ENCODE measurements around the gene FBL. TPM values are rescaled to one million over a fixed set of nuclear protein-coding genes. Genes with fewer than 3 reads are reported as not detected.
A peak's percentile ranks its signal among the peaks of the same experiment; 100 is the strongest.

Gene FBL
- total RNA-seq, 1 experiment from 2014 or later: 186 TPM

DNA sequence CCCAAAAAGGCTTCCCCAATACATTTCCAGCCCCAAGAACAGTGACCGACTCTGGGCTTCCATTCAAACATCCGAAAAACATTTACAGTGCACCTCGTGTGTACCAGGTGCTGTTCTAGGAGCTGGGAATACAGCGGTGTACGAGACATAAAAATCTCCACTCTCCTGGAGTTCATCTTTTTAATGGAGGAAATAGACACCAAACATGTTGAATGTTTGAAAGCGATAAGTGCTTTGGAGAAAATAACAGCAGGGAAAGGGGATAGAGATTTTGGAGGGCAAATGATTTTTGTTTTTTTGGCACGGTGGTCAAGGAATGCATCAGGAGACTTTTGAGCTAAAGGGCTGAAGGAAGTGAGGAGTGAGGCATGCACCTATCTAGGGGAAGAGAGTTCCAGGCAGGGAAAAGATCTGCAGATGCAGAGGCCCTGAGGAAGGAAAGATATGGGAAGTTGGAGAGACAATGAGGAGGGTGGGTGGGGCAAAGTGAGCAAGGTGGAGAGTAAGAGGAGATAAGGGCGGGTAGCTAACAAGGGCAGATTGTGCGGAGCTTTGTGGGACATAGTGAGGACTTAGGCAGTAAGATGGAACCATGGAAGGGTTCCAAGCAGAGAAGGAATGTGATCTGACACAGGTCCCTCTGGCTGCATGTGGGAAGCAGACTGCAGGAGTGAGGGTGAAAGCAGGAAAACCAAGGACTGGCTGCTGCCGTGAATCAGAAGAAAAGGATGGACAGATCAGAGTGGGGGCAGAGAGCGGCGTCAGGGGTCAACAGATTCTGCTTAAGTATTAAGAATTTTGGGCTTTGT is 703 bp upstream of the FBL start:
- Histone ChIP-seq H3K79me2 (ENCODE audit: low read length) (peaks cover 44% of the 10 kb centered on the region), H4K20me1 (ENCODE audit: low read length) (peaks cover 31% of the 10 kb centered on the region), H3K36me3 (ENCODE audit: low read depth, low read length) (no peaks in the 10 kb centered on the region), H3K9me2 (replicated peaks; ENCODE audit: low read length) (no peaks in the 10 kb centered on the region), H3K4me2 (ENCODE audit: low read length) (peak overlapping the region; percentile 97), H3F3A (ENCODE audit: low read length, unreplicated experiment) (no peaks in the 10 kb centered on the region), H3K27ac (ENCODE audit: low read length) (0 out of 2 replicates have a peak overlapping the region, but pooled peaks have one; percentile 7), H3K27me3 (ENCODE audit: low read length) (no peaks in the 10 kb centered on the region), H3K9me3 (ENCODE audit: low read length) (no peaks in the 10 kb centered on the region), H3K4me3 (ENCODE audit: low read length) (peak overlapping the region; percentile 99), H2AFZ (ENCODE audit: low read length) (peak overlapping the region; percentile 95), H3K4me1 (ENCODE audit: insufficient read depth, low read length) (peaks cover 44% of the 10 kb centered on the region), H3K9ac (ENCODE audit: low read length) (peak overlapping the region; percentile 99)
- TSS peak; percentile 99 for BruUV-seq (replicated peaks)
- ChIA-PET CTCF (no interaction called here), POLR2A (ENCODE audit: unreplicated experiment) (no interaction called here)
- ATAC-seq: no peak
- no peak for DNase-seq
- intact Hi-C loops (cut with micrococcal nuclease): no loop called here
- TF ChIP-seq EZH2phosphoT487 (IDR thresholded peaks at IDR 0.05; ENCODE audit: borderline replicate concordance, low read length) (no peak), EZH2 (IDR thresholded peaks at IDR 0.05; ENCODE audit: low read length, unreplicated experiment) (no peak)
- TF ChIP-seq, protein P1, sequence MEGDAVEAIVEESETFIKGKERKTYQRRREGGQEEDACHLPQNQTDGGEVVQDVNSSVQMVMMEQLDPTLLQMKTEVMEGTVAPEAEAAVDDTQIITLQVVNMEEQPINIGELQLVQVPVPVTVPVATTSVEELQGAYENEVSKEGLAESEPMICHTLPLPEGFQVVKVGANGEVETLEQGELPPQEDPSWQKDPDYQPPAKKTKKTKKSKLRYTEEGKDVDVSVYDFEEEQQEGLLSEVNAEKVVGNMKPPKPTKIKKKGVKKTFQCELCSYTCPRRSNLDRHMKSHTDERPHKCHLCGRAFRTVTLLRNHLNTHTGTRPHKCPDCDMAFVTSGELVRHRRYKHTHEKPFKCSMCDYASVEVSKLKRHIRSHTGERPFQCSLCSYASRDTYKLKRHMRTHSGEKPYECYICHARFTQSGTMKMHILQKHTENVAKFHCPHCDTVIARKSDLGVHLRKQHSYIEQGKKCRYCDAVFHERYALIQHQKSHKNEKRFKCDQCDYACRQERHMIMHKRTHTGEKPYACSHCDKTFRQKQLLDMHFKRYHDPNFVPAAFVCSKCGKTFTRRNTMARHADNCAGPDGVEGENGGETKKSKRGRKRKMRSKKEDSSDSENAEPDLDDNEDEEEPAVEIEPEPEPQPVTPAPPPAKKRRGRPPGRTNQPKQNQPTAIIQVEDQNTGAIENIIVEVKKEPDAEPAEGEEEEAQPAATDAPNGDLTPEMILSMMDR (conservative IDR thresholded peaks at IDR 0.05; ENCODE audit: low read depth, low read length): no peak

DNA sequence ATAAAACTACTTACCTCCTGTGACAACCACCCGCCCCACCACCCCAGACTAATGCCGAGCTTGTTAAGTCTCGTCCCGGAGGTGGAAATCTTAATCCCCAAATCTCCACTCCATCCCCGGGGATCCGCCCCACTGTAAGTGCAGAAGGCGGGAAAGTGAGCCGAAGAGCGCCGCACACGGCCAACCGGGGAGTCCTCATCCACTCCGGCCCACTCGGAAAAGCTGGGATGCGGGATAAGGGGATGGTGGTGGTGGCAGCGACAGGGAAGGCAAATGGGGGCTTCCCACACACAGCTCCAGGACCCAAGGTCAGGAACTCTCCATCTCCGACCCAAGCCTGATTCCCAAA is 621 bp downstream of the FBL start:
- ATAC-seq: peak; percentile 47
- DNase-seq: no peak
- H3K4me2 ChIP-seq (ENCODE audit: low read length): peak overlapping the region; percentile 97

More for the DNA sequence above, 621 bp downstream of the FBL start:
- POLR2A ChIA-PET (ENCODE audit: unreplicated experiment): no interaction called here
- peaks cover 34% of the 10 kb centered on the region for H3K4me1 ChIP-seq (ENCODE audit: insufficient read depth, low read length)
- H3K9me3 ChIP-seq (ENCODE audit: low read length): no peaks in the 10 kb centered on the region
- TSS peak; percentile 72 for BruUV-seq (replicated peaks)
- CTCF ChIA-PET: interaction anchor here (0.7 to 1.2 kb wide), 2 partner anchors 12 to 125 kb away, joined by 3 to 4 read pairs; partner anchors contain the start of genes DYRK1B and PSMC4
- H3K36me3 ChIP-seq (ENCODE audit: low read depth, low read length): 0 out of 2 replicates have a peak, but pooled peaks cover 2% of the 10 kb centered on the region
- H4K20me1 ChIP-seq (ENCODE audit: low read length): peaks cover 41% of the 10 kb centered on the region
- H3K9ac ChIP-seq (ENCODE audit: low read length): peak overlapping the region; percentile 99
- no peak overlapping the region; the same call in 1 of the 2 replicates for H3K27ac ChIP-seq (ENCODE audit: low read length)
- intact Hi-C loops (cut with micrococcal nuclease): loop anchor here (2.0 kb wide), 2 partner anchors 53 to 81 kb away; no protein-coding TSS in a partner anchor
- peak overlapping the region; percentile 99 for H3K4me3 ChIP-seq (ENCODE audit: low read length)
- H3K79me2 ChIP-seq (ENCODE audit: low read length): peaks cover 58% of the 10 kb centered on the region
- TF ChIP-seq, protein P1 (conservative IDR thresholded peaks at IDR 0.05; ENCODE audit: low read depth, low read length): no peak; the same call in 1 of the 2 replicates
- no peak for TF ChIP-seq EZH2phosphoT487 (IDR thresholded peaks at IDR 0.05; ENCODE audit: borderline replicate concordance, low read length)
- TF ChIP-seq EZH2 (IDR thresholded peaks at IDR 0.05; ENCODE audit: low read length, unreplicated experiment): no peak
- H2AFZ ChIP-seq (ENCODE audit: low read length): peak overlapping the region; percentile 64
- H3K27me3 ChIP-seq (ENCODE audit: low read length): no peaks in the 10 kb centered on the region
- H3K9me2 ChIP-seq (replicated peaks; ENCODE audit: low read length): no peaks in the 10 kb centered on the region
- H3F3A ChIP-seq (ENCODE audit: low read length, unreplicated experiment): no peaks in the 10 kb centered on the region

All from PC-3 (cell line).